ENCODE measurements around the gene COMMD9.
A peak's percentile ranks its signal among the peaks of the same experiment; 100 is the strongest.

COMMD9 gene

GRCh38 chr11:36313750-36314433 is 24.7 kb upstream of the COMMD9 start:
- H3K36me3 ChIP-seq (ENCODE audit: control insufficient read depth, insufficient read depth, low read length, severe bottlenecking): no peaks in the 10 kb centered on the region
- H3K4me3 ChIP-seq (ENCODE audit: low read length): no peak overlapping the region
- H3K27me3 ChIP-seq (replicated peaks; ENCODE audit: control insufficient read depth, insufficient read depth, low read length): peaks cover 31% of the 10 kb centered on the region
- no peak overlapping the region for H3K9ac ChIP-seq (ENCODE audit: low read length)
- no peak for DNase-seq (ENCODE audit: low read depth)
- H3K4me1 ChIP-seq (ENCODE audit: control insufficient read depth, insufficient read depth, low read length): peaks cover 22% of the 10 kb centered on the region
- no peaks in the 10 kb centered on the region for H3K9me3 ChIP-seq (ENCODE audit: control insufficient read depth, low read length)

- DNase-seq (ENCODE audit: low read depth): peak; percentile 19
- Histone ChIP-seq H3K36me3 (ENCODE audit: control insufficient read depth, insufficient read depth, low read length, severe bottlenecking) (no peaks in the 10 kb centered on the region), H3K9ac (ENCODE audit: low read length) (no peak overlapping the region), H3K4me3 (ENCODE audit: low read length) (no peak overlapping the region), H3K27me3 (replicated peaks; ENCODE audit: control insufficient read depth, insufficient read depth, low read length) (peaks cover 27% of the 10 kb centered on the region), H3K4me1 (ENCODE audit: control insufficient read depth, insufficient read depth, low read length) (peaks cover 29% of the 10 kb centered on the region), H3K9me3 (ENCODE audit: control insufficient read depth, low read length) (no peaks in the 10 kb centered on the region)
These were observed 23.6 kb upstream of the COMMD9 start for GRCh38 chr11:36312611-36313472.

- Histone ChIP-seq H3K27me3 (replicated peaks; ENCODE audit: control insufficient read depth, insufficient read depth, low read length) (peaks cover 21% of the 10 kb centered on the region), H3K4me3 (ENCODE audit: low read length) (no peak overlapping the region), H3K4me1 (ENCODE audit: control insufficient read depth, insufficient read depth, low read length) (peaks cover 34% of the 10 kb centered on the region), H3K36me3 (ENCODE audit: control insufficient read depth, insufficient read depth, low read length, severe bottlenecking) (no peaks in the 10 kb centered on the region), H3K9ac (ENCODE audit: low read length) (no peak overlapping the region), H3K9me3 (ENCODE audit: control insufficient read depth, low read length) (no peaks in the 10 kb centered on the region)
- DNase-seq (ENCODE audit: low read depth): no peak
These were observed 22.8 kb upstream of the COMMD9 start for GRCh38 chr11:36311926-36312595.

GRCh38 chr11:36309779-36310178 is 20.6 kb upstream of the COMMD9 start:
- no peak overlapping the region for H3K4me3 ChIP-seq (ENCODE audit: low read length)
- no peak for DNase-seq (ENCODE audit: low read depth)
- no peaks in the 10 kb centered on the region for H3K36me3 ChIP-seq (ENCODE audit: control insufficient read depth, insufficient read depth, low read length, severe bottlenecking)
- H3K9me3 ChIP-seq (ENCODE audit: control insufficient read depth, low read length): no peaks in the 10 kb centered on the region
- no peak overlapping the region for H3K9ac ChIP-seq (ENCODE audit: low read length)
- peaks cover 30% of the 10 kb centered on the region for H3K4me1 ChIP-seq (ENCODE audit: control insufficient read depth, insufficient read depth, low read length)
- H3K27me3 ChIP-seq (replicated peaks; ENCODE audit: control insufficient read depth, insufficient read depth, low read length): peaks cover 10% of the 10 kb centered on the region

- peaks cover 27% of the 10 kb centered on the region for H3K4me1 ChIP-seq (ENCODE audit: control insufficient read depth, insufficient read depth, low read length)
- DNase-seq (ENCODE audit: low read depth): no peak
- peaks cover 9% of the 10 kb centered on the region for H3K27me3 ChIP-seq (replicated peaks; ENCODE audit: control insufficient read depth, insufficient read depth, low read length)
These were observed 19.4 kb upstream of the COMMD9 start for GRCh38 chr11:36308577-36308976.

GRCh38 chr11:36306888-36307287 is 17.7 kb upstream of the COMMD9 start:
- H3K9me3 ChIP-seq (ENCODE audit: control insufficient read depth, low read length): no peaks in the 10 kb centered on the region
- H3K36me3 ChIP-seq (ENCODE audit: control insufficient read depth, insufficient read depth, low read length, severe bottlenecking): no peaks in the 10 kb centered on the region
- no peak overlapping the region for H3K9ac ChIP-seq (ENCODE audit: low read length)
- DNase-seq (ENCODE audit: low read depth): peak; percentile 91
- H3K4me1 ChIP-seq (ENCODE audit: control insufficient read depth, insufficient read depth, low read length): peaks cover 22% of the 10 kb centered on the region
- no peak overlapping the region for H3K4me3 ChIP-seq (ENCODE audit: low read length)
- no peaks in the 10 kb centered on the region for H3K27me3 ChIP-seq (replicated peaks; ENCODE audit: control insufficient read depth, insufficient read depth, low read length)

More at GRCh38 chr11:36308577-36308976, 19.4 kb upstream of the COMMD9 start:
- H3K36me3 ChIP-seq (ENCODE audit: control insufficient read depth, insufficient read depth, low read length, severe bottlenecking): no peaks in the 10 kb centered on the region
- H3K9ac ChIP-seq (ENCODE audit: low read length): no peak overlapping the region
- H3K9me3 ChIP-seq (ENCODE audit: control insufficient read depth, low read length): no peaks in the 10 kb centered on the region
- H3K4me3 ChIP-seq (ENCODE audit: low read length): no peak overlapping the region

- no peaks in the 10 kb centered on the region for H3K9me3 ChIP-seq (ENCODE audit: control insufficient read depth, low read length)
- no peak for DNase-seq (ENCODE audit: low read depth)
- H3K36me3 ChIP-seq (ENCODE audit: control insufficient read depth, insufficient read depth, low read length, severe bottlenecking): no peaks in the 10 kb centered on the region
- H3K4me3 ChIP-seq (ENCODE audit: low read length): no peak overlapping the region
- H3K4me1 ChIP-seq (ENCODE audit: control insufficient read depth, insufficient read depth, low read length): peaks cover 37% of the 10 kb centered on the region
- no peaks in the 10 kb centered on the region for H3K27me3 ChIP-seq (replicated peaks; ENCODE audit: control insufficient read depth, insufficient read depth, low read length)
- H3K9ac ChIP-seq (ENCODE audit: low read length): no peak overlapping the region
These were observed 15.8 kb upstream of the COMMD9 start for GRCh38 chr11:36305047-36305446.

GRCh38 chr11:36304351-36304750 is 15.1 kb upstream of the COMMD9 start:
- Histone ChIP-seq H3K36me3 (ENCODE audit: control insufficient read depth, insufficient read depth, low read length, severe bottlenecking) (no peaks in the 10 kb centered on the region), H3K4me3 (ENCODE audit: low read length) (no peak overlapping the region), H3K4me1 (ENCODE audit: control insufficient read depth, insufficient read depth, low read length) (peaks cover 38% of the 10 kb centered on the region), H3K9ac (ENCODE audit: low read length) (no peak overlapping the region), H3K27me3 (replicated peaks; ENCODE audit: control insufficient read depth, insufficient read depth, low read length) (no peaks in the 10 kb centered on the region), H3K9me3 (ENCODE audit: control insufficient read depth, low read length) (no peaks in the 10 kb centered on the region)
- DNase-seq (ENCODE audit: low read depth): peak; percentile 63

- DNase-seq (ENCODE audit: low read depth): peak; percentile 89
- Histone ChIP-seq H3K27me3 (replicated peaks; ENCODE audit: control insufficient read depth, insufficient read depth, low read length) (no peaks in the 10 kb centered on the region), H3K36me3 (ENCODE audit: control insufficient read depth, insufficient read depth, low read length, severe bottlenecking) (no peaks in the 10 kb centered on the region), H3K4me3 (ENCODE audit: low read length) (peak overlapping the region; percentile 45), H3K4me1 (ENCODE audit: control insufficient read depth, insufficient read depth, low read length) (peaks cover 46% of the 10 kb centered on the region), H3K9me3 (ENCODE audit: control insufficient read depth, low read length) (no peaks in the 10 kb centered on the region), H3K9ac (ENCODE audit: low read length) (peak overlapping the region; percentile 1)
These were observed 11.4 kb upstream of the COMMD9 start for GRCh38 chr11:36300650-36301049.

- Histone ChIP-seq H3K4me1 (ENCODE audit: control insufficient read depth, insufficient read depth, low read length) (peaks cover 43% of the 10 kb centered on the region), H3K27me3 (replicated peaks; ENCODE audit: control insufficient read depth, insufficient read depth, low read length) (no peaks in the 10 kb centered on the region), H3K4me3 (ENCODE audit: low read length) (peak overlapping the region; percentile 57), H3K9me3 (ENCODE audit: control insufficient read depth, low read length) (no peaks in the 10 kb centered on the region), H3K9ac (ENCODE audit: low read length) (peak overlapping the region; percentile 53), H3K36me3 (ENCODE audit: control insufficient read depth, insufficient read depth, low read length, severe bottlenecking) (no peaks in the 10 kb centered on the region)
- peak; percentile 93 for DNase-seq (ENCODE audit: low read depth)
These were observed 7.8 kb upstream of the COMMD9 start for GRCh38 chr11:36296884-36297543.

- Histone ChIP-seq H3K9me3 (ENCODE audit: control insufficient read depth, low read length) (no peaks in the 10 kb centered on the region), H3K36me3 (ENCODE audit: control insufficient read depth, insufficient read depth, low read length, severe bottlenecking) (no peaks in the 10 kb centered on the region), H3K4me3 (ENCODE audit: low read length) (peak within 1 kb of the TSS; percentile 57), H3K9ac (ENCODE audit: low read length) (peak within 1 kb of the TSS; percentile 53), H3K4me1 (ENCODE audit: control insufficient read depth, insufficient read depth, low read length) (peaks cover 37% of the 10 kb centered on the region), H3K27me3 (replicated peaks; ENCODE audit: control insufficient read depth, insufficient read depth, low read length) (no peaks in the 10 kb centered on the region)
- DNase-seq (ENCODE audit: low read depth): no peak
These were observed 6.7 kb upstream of the COMMD9 start, which contains the start of gene PRR5L for GRCh38 chr11:36295926-36296325. TSS of gene PRR5L (plus strand) at chr11:36296288. CDS start at chr11:36401122, 104,834 bp downstream.

Data from adipocyte (in vitro differentiated cells).